WTC11 (cell line): ENCODE measurements around the gene TNNT2. TPM values are rescaled to one million over a fixed set of nuclear protein-coding genes. Genes with fewer than 3 reads are reported as not detected.

Experiments used
- ATAC-seq: fragments of 200-7000 bp; cut with Tn5 transposase; 2 replicates; pipeline ENCODE4 v1.10.0; 2021; ENCODE audit warnings: mild to moderate bottlenecking, moderate library complexity
- CTCF ChIA-PET: fragments of 300-600 bp; sonication (Branson Sonifier 250); formaldehyde crosslinking; loops from one replicate; lab custom pipeline; 2021; ENCODE audit warnings: antibody characterized with exemption; lab: Charles Lee
- POLR2A ChIA-PET: fragments of 350-600 bp; sonication (Branson Sonifier 250); formaldehyde crosslinking; loops from one replicate; lab custom pipeline; 2021; ENCODE audit warnings: antibody characterized with exemption; lab: Charles Lee
- DNase-seq: peaks from one replicate; pipeline ENCODE4 v3.0.0; 2021; ENCODE audit warnings: low spot score
- H3K27ac Mint-ChIP-seq: 2 replicates; pipeline ENCODE4 v1.8.0; 2021; ENCODE audit warnings: mixed read lengths
- H3K27me3 Mint-ChIP-seq: 2 replicates; pipeline ENCODE4 v1.8.0; 2021; ENCODE audit warnings: low read depth, mild to moderate bottlenecking, moderate library complexity, mixed read lengths
- H3K36me3 Mint-ChIP-seq: 2 replicates; pipeline ENCODE4 v1.8.0; 2021; ENCODE audit warnings: mixed read lengths
- H3K4me1 Mint-ChIP-seq: 2 replicates; pipeline ENCODE4 v1.8.0; 2022; ENCODE audit warnings: mixed read lengths
- H3K4me3 Mint-ChIP-seq: 2 replicates; pipeline ENCODE4 v1.8.0; 2021; ENCODE audit warnings: mild to moderate bottlenecking, moderate library complexity, mixed read lengths
- H3K9me3 Mint-ChIP-seq: 2 replicates; pipeline ENCODE4 v1.8.0; 2021; ENCODE audit warnings: mixed read lengths
- FOXK1 ChIP-seq: sonication (generic); formaldehyde crosslinking; IDR thresholded peaks from 2 replicates; pipeline ENCODE4 v1.8.0; 2022; ENCODE audit warnings: mild to moderate bottlenecking, moderate library complexity, missing genetic modification reagents
- GABPB1 ChIP-seq: sonication (generic); formaldehyde crosslinking; IDR thresholded peaks from 2 replicates; pipeline ENCODE4 v1.8.1; 2023; ENCODE audit warnings: mild to moderate bottlenecking, missing genetic modification reagents
- GTF2I ChIP-seq: fragments of 250-450 bp; sonication (Bioruptor Pico); conservative IDR thresholded peaks from 2 replicates; pipeline ENCODE4 v1.4.0; 2021; ENCODE audit warnings: mild to moderate bottlenecking
- KAT7 ChIP-seq: sonication (generic); formaldehyde crosslinking; IDR thresholded peaks from 2 replicates; pipeline ENCODE4 v1.8.1; 2023; ENCODE audit warnings: missing genetic modification reagents, mild to moderate bottlenecking, borderline replicate concordance
- RORB ChIP-seq: fragments of 250-450 bp; sonication (Bioruptor Pico); IDR thresholded peaks from 2 replicates; pipeline ENCODE4 v1.9.0; 2021; ENCODE audit warnings: mild to moderate bottlenecking
- SMAD4 ChIP-seq: sonication (generic); formaldehyde crosslinking; IDR thresholded peaks from 2 replicates; pipeline ENCODE4 v1.8.0; 2022; ENCODE audit warnings: mild to moderate bottlenecking, missing genetic modification reagents
- STAT6 ChIP-seq: sonication (generic); formaldehyde crosslinking; conservative IDR thresholded peaks from 2 replicates; pipeline ENCODE4 v1.8.1; 2023; ENCODE audit warnings: mild to moderate bottlenecking, low read depth, missing genetic modification reagents, moderate library complexity
- USF1 ChIP-seq: sonication (generic); formaldehyde crosslinking; IDR thresholded peaks from 2 replicates; pipeline ENCODE4 v1.8.0; 2022; ENCODE audit warnings: mild to moderate bottlenecking, missing genetic modification reagents
- ZBTB21 ChIP-seq: sonication (generic); formaldehyde crosslinking; IDR thresholded peaks from 2 replicates; pipeline ENCODE4 v1.8.1; 2023; ENCODE audit warnings: mild to moderate bottlenecking, missing genetic modification reagents, borderline replicate concordance
- ZMAT4 ChIP-seq: fragments of 250-450 bp; sonication (Bioruptor Pico); IDR thresholded peaks from 2 replicates; pipeline ENCODE4 v1.9.0; 2021; ENCODE audit warnings: mild to moderate bottlenecking
- ZNF263 ChIP-seq: sonication (generic); formaldehyde crosslinking; IDR thresholded peaks from 2 replicates; pipeline ENCODE4 v1.8.1; 2022; ENCODE audit warnings: low read depth, mild to moderate bottlenecking, moderate library complexity, missing genetic modification reagents
- ZNF416 ChIP-seq: fragments of 250-450 bp; sonication (Bioruptor Pico); IDR thresholded peaks from 2 replicates; pipeline ENCODE4 v1.9.0; 2021; ENCODE audit warnings: mild to moderate bottlenecking, inconsistent platforms
- total RNA-seq: library from RNA; stranded (reverse); gene quantifications from 3 replicates; pipeline ENCODE4 v1.2.3, GENCODE V29; 2021
- TF ChIP-seq, protein P1 (sequence below): sonication (generic); formaldehyde crosslinking; IDR thresholded peaks from 2 replicates; pipeline ENCODE4 v1.8.0; 2023; ENCODE audit warnings: missing genetic modification reagents, mild to moderate bottlenecking, borderline replicate concordance
- TF ChIP-seq, protein P2 (sequence below): sonication (generic); formaldehyde crosslinking; IDR thresholded peaks from 2 replicates; pipeline ENCODE4 v1.8.1; 2023; ENCODE audit warnings: mild to moderate bottlenecking, moderate library complexity, missing genetic modification reagents
- TF ChIP-seq, protein P3 (sequence below): sonication (generic); formaldehyde crosslinking; IDR thresholded peaks from 2 replicates; pipeline ENCODE4 v1.8.1; 2022; ENCODE audit warnings: mild to moderate bottlenecking, moderate library complexity, missing genetic modification reagents
- TF ChIP-seq, protein P4 (sequence below): sonication (generic); formaldehyde crosslinking; IDR thresholded peaks from 2 replicates; pipeline ENCODE4 v1.8.1; 2023; ENCODE audit warnings: mild to moderate bottlenecking, missing genetic modification reagents, moderate library complexity
- TF ChIP-seq, protein P5 (sequence below): sonication (generic); formaldehyde crosslinking; IDR thresholded peaks from 2 replicates; pipeline ENCODE4 v1.8.1; 2022; ENCODE audit warnings: low read depth, missing genetic modification reagents, borderline replicate concordance
- TF ChIP-seq, protein P6 (sequence below): fragments of 250-450 bp; sonication (Bioruptor Pico); IDR thresholded peaks from 2 replicates; pipeline ENCODE4 v2.1.2; 2022; ENCODE audit warnings: mild to moderate bottlenecking, moderate library complexity

The TNNT2 gene
- total RNA-seq, 1 experiment from 2014 or later: 6.1 TPM

- TF ChIP-seq, protein P1, sequence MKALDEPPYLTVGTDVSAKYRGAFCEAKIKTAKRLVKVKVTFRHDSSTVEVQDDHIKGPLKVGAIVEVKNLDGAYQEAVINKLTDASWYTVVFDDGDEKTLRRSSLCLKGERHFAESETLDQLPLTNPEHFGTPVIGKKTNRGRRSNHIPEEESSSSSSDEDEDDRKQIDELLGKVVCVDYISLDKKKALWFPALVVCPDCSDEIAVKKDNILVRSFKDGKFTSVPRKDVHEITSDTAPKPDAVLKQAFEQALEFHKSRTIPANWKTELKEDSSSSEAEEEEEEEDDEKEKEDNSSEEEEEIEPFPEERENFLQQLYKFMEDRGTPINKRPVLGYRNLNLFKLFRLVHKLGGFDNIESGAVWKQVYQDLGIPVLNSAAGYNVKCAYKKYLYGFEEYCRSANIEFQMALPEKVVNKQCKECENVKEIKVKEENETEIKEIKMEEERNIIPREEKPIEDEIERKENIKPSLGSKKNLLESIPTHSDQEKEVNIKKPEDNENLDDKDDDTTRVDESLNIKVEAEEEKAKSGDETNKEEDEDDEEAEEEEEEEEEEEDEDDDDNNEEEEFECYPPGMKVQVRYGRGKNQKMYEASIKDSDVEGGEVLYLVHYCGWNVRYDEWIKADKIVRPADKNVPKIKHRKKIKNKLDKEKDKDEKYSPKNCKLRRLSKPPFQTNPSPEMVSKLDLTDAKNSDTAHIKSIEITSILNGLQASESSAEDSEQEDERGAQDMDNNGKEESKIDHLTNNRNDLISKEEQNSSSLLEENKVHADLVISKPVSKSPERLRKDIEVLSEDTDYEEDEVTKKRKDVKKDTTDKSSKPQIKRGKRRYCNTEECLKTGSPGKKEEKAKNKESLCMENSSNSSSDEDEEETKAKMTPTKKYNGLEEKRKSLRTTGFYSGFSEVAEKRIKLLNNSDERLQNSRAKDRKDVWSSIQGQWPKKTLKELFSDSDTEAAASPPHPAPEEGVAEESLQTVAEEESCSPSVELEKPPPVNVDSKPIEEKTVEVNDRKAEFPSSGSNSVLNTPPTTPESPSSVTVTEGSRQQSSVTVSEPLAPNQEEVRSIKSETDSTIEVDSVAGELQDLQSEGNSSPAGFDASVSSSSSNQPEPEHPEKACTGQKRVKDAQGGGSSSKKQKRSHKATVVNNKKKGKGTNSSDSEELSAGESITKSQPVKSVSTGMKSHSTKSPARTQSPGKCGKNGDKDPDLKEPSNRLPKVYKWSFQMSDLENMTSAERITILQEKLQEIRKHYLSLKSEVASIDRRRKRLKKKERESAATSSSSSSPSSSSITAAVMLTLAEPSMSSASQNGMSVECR (CRISPR knock-in tag): no peak
- no peak for TF ChIP-seq ZMAT4
- TF ChIP-seq, protein P2, sequence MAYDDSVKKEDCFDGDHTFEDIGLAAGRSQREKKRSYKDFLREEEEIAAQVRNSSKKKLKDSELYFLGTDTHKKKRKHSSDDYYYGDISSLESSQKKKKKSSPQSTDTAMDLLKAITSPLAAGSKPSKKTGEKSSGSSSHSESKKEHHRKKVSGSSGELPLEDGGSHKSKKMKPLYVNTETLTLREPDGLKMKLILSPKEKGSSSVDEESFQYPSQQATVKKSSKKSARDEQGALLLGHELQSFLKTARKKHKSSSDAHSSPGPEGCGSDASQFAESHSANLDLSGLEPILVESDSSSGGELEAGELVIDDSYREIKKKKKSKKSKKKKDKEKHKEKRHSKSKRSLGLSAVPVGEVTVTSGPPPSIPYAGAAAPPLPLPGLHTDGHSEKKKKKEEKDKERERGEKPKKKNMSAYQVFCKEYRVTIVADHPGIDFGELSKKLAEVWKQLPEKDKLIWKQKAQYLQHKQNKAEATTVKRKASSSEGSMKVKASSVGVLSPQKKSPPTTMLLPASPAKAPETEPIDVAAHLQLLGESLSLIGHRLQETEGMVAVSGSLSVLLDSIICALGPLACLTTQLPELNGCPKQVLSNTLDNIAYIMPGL: no peak
- TF ChIP-seq, protein P3, sequence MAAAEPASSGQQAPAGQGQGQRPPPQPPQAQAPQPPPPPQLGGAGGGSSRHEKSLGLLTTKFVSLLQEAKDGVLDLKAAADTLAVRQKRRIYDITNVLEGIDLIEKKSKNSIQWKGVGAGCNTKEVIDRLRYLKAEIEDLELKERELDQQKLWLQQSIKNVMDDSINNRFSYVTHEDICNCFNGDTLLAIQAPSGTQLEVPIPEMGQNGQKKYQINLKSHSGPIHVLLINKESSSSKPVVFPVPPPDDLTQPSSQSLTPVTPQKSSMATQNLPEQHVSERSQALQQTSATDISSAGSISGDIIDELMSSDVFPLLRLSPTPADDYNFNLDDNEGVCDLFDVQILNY (CRISPR knock-in tag): no peak
These were observed 42.2 kb downstream of the TNNT2 start (continued) for GRCh38 chr1:201335174-201335870.

- Mint-ChIP-seq H3K4me1 (no peaks in the 10 kb centered on the region), H3K27me3 (no peaks in the 10 kb centered on the region), H3K4me3 (no peak overlapping the region), H3K36me3 (no peaks in the 10 kb centered on the region), H3K27ac (no peak overlapping the region), H3K9me3 (no peaks in the 10 kb centered on the region)
- DNase-seq: no peak
- CTCF ChIA-PET: interaction anchor here (1.0 kb wide), 1 partner anchor 12 kb away, joined by 3 read pairs; no protein-coding TSS in a partner anchor
- POLR2A ChIA-PET: no interaction called here
- ATAC-seq: no peak
- TF ChIP-seq, protein P4, sequence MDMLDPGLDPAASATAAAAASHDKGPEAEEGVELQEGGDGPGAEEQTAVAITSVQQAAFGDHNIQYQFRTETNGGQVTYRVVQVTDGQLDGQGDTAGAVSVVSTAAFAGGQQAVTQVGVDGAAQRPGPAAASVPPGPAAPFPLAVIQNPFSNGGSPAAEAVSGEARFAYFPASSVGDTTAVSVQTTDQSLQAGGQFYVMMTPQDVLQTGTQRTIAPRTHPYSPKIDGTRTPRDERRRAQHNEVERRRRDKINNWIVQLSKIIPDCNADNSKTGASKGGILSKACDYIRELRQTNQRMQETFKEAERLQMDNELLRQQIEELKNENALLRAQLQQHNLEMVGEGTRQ (CRISPR knock-in tag): no peak
- TF ChIP-seq KAT7 (CRISPR knock-in tag) (no peak), SMAD4 (no peak), RORB (CRISPR knock-in tag) (no peak), FOXK1 (no peak), GTF2I (CRISPR knock-in tag) (no peak), GABPB1 (CRISPR knock-in tag) (no peak), ZBTB21 (CRISPR knock-in tag) (no peak), USF1 (CRISPR knock-in tag) (no peak), ZNF416 (CRISPR knock-in tag) (no peak), STAT6 (CRISPR knock-in tag) (no peak), ZNF263 (CRISPR knock-in tag) (no peak)
- TF ChIP-seq, protein P5, sequence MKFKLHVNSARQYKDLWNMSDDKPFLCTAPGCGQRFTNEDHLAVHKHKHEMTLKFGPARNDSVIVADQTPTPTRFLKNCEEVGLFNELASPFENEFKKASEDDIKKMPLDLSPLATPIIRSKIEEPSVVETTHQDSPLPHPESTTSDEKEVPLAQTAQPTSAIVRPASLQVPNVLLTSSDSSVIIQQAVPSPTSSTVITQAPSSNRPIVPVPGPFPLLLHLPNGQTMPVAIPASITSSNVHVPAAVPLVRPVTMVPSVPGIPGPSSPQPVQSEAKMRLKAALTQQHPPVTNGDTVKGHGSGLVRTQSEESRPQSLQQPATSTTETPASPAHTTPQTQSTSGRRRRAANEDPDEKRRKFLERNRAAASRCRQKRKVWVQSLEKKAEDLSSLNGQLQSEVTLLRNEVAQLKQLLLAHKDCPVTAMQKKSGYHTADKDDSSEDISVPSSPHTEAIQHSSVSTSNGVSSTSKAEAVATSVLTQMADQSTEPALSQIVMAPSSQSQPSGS (CRISPR knock-in tag): no peak
- TF ChIP-seq, protein P6, sequence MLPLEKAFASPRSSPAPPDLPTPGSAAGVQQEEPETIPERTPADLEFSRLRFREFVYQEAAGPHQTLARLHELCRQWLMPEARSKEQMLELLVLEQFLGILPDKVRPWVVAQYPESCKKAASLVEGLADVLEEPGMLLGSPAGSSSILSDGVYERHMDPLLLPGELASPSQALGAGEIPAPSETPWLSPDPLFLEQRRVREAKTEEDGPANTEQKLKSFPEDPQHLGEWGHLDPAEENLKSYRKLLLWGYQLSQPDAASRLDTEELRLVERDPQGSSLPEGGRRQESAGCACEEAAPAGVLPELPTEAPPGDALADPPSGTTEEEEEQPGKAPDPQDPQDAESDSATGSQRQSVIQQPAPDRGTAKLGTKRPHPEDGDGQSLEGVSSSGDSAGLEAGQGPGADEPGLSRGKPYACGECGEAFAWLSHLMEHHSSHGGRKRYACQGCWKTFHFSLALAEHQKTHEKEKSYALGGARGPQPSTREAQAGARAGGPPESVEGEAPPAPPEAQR (CRISPR knock-in tag): no peak
These were observed 42.9 kb downstream of the TNNT2 start for GRCh38 chr1:201334325-201335173.
